Fibroblast of mammary gland (primary cell): Measurements from ENCODE around the gene BTN3A1.
"Not testable (repeated sequence)": the region's sequence is repeated elsewhere in the genome, so short reads cannot be mapped to it uniquely, and the experiment has no call there.

ENCODE experiments used
- DNase-seq: peaks from one replicate; pipeline ENCODE4 v3.0.0-alpha.2; 2010; ENCODE audit warnings: low read depth
- H3K4me3 ChIP-seq: 2 replicates; pipeline ENCODE4 v1.5.1; 2011; ENCODE audit warnings: low read depth, mild to moderate bottlenecking, low read length, moderate library complexity; ENCODE audit not compliant: control insufficient read depth
- TF ChIP-seq, protein P1 (sequence below): conservative IDR thresholded peaks from 2 replicates; pipeline ENCODE4 v1.5.1; 2011; ENCODE audit warnings: low read depth, low read length, inconsistent platforms; ENCODE audit not compliant: control insufficient read depth, insufficient read depth

BTN3A1 gene

DNA sequence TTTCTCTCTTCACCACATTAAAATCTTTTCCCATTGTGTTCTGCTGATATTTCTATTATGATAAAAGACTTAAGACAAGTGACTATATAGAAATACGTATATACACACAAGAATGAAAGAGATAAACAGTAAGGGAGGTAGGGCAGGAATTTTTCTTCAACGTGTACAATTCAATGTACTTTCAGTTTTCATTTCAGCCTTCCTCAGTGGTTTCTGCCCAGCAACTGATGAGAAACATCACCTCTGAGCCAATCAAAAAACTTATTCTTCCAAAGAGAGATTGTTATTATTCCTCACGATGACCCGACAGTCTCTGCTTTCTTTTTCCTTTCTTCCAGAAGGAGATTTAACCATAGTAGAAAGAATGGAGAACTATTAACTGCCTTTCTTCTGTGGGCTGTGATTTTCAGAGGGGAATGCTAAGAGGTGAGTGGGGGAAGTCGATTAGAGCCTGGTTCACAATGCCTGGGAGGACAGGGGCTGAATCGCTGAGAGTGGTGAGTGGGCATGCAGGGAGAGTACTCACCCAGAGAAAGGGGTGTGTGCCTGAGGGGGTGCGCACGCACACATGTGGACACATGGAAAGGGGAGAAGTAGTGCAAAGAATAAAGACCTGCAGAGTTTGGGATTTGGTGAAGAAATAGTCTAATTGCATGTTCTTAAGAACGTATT is at the start of gene BTN3A1:
BTN3A1 (plus strand) TSS at position 289 of the 672 bp plus-strand sequence. CDS start 3,289 bp downstream, outside the sequence.
- TF ChIP-seq, protein P1, sequence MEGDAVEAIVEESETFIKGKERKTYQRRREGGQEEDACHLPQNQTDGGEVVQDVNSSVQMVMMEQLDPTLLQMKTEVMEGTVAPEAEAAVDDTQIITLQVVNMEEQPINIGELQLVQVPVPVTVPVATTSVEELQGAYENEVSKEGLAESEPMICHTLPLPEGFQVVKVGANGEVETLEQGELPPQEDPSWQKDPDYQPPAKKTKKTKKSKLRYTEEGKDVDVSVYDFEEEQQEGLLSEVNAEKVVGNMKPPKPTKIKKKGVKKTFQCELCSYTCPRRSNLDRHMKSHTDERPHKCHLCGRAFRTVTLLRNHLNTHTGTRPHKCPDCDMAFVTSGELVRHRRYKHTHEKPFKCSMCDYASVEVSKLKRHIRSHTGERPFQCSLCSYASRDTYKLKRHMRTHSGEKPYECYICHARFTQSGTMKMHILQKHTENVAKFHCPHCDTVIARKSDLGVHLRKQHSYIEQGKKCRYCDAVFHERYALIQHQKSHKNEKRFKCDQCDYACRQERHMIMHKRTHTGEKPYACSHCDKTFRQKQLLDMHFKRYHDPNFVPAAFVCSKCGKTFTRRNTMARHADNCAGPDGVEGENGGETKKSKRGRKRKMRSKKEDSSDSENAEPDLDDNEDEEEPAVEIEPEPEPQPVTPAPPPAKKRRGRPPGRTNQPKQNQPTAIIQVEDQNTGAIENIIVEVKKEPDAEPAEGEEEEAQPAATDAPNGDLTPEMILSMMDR = no peak
- DNase-seq = peak; percentile 70
- H3K4me3 ChIP-seq = peak within 1 kb of the TSS; percentile 74

DNA sequence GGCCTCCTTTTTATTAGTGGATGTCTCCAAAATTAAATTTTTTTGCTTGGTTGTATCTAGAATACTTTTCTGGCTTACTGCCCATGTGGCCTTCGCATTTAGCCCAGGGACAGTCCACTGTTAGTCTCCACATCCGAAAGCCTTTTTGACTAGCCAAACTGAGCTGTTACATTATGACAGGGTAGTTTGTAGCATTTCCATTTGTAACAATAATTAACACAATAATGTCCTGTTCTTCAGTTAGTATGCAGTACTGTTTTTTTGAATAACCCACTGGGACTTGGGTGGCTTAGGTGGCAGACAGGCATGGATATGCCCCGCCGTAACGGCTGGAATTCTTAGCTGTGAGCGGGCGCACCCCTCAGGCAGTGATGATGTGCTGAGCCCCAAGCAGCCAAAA is 49.8 kb upstream of the BTN3A1 start:
- H3K4me3 ChIP-seq = no peak overlapping the region
- DNase-seq = no peak
- TF ChIP-seq, protein P1 = no peak

DNA sequence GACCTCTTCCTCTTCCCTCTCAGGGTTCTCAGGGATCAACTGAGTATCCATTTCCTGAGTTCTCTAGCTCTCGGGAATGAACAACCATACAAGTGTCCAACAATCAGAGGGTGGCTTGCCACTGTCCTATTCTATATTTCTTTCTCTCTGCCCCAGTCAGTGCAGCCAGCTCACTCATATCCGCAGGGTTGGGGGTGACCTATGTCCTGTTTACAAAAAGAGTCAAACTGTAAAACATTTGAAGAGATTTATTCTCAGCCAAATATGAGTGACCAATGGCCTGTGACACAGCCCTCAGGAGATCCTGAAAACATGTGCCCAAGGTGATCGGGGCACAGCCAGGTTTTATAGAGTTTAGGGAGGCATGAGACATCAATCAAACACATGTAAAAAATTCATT is 47.9 kb upstream of the BTN3A1 start:
- TF ChIP-seq, protein P1 = no peak
- DNase-seq = no peak
- H3K4me3 ChIP-seq = no peak overlapping the region

DNA sequence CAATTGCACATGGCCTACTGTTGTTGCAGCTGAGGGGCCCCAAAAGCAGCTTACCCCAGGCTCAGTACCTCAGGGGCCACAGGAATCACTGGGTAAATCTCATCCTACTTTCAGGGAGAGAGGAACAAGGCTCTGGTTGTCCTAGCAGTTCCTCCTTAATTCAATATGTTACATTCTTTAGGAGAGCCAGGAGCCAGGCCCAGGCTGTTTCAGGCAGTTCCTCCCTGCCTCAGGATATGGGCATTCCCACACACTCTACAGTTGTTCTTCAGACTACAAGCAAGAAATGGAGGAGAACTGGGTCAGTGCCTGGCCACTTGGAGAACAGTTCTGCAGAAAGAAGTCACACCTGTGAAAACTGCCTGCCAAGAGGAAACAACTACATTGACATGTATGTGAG is 46.7 kb upstream of the BTN3A1 start:
- no peak overlapping the region for H3K4me3 ChIP-seq
- TF ChIP-seq, protein P1 = no peak
- DNase-seq = no peak

DNA sequence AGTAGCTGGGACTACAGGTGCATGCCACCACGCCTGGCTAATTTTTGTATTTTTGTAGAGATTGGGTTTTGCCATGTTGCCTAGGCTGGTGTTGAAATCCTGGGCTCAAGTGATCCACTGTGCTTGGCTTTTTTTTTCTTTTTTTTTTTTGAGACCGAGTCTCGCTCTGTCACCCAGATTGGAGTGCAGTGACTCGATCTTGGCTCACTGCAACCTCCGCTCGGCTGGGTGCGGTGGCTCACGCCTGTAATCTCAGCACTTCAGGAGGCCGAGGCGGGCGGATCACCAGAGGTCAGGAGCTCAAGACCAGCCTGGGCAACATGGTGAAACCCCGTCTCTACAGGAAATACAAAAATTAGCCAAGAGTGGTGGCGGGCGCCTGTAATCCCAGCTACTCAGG is 44.5 kb upstream of the BTN3A1 start:
- not testable (repeated sequence) for H3K4me3 ChIP-seq, DNase-seq

DNA sequence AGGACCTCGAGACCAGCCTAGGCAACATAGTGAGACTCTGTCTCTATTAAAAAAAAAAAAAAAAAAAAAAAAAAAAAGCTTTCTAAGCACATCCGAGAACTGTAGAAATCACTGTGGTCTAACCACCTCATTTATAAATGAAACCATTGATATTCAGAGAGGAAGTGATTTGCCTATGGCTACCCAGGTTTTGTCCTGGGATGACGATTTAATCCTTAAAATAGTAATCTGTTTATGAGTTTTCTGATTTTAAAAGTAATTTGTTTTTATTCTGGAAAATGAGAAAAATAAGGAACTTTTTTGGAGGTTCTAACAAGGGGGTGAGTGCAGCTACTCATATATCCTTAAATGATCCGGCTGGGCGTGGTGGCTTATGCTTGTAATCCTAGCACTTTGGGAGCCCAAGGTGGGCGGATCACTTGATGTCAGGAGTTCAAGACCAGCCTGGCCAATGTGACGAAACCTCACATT is 43.5 kb upstream of the BTN3A1 start:
- no peak overlapping the region for H3K4me3 ChIP-seq
- TF ChIP-seq, protein P1 = no peak
- DNase-seq = no peak

DNA sequence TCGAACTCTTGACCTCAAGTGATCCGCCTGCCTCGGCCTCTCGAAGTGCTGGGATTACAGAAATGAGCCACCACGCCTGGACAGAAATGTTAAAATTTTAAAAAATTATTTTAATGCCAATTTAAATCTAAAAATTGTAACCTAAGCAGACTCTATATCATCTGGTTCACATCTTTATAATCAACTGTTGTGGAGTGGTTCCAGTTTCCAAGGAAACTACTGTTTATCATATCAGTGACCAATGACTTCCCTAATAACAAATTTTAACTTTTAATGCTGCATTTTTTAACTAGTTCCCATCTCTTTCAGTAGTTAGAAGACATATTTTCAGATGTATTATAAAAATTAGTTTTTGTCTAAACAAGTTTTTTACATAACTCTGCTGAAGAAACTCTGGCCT is 42.3 kb upstream of the BTN3A1 start:
- no peak overlapping the region for H3K4me3 ChIP-seq
- DNase-seq = no peak
- TF ChIP-seq, protein P1 = no peak
